ENCODE results near the gene KIF20A. TPM values are rescaled to one million over a fixed set of nuclear protein-coding genes. Genes with fewer than 3 reads are reported as not detected.

KIF20A gene
- 16.0 and 17.4 TPM in 2 replicates for polyA plus RNA-seq (2012; rRNA removed)
- polyA plus RNA-seq (2012; cell fraction: cytosol; rRNA removed), result 12.8 and 17.5 TPM in 2 replicates
- polyA plus RNA-seq (2012; cell fraction: nucleus; rRNA removed), result 10.1 and 19.3 TPM in 2 replicates

- Histone ChIP-seq H3K79me2 (ENCODE audit: insufficient read depth) (peaks cover 77% of the 10 kb centered on the region), H3K4me3 (ENCODE audit: low read depth in 2 of 2, low read length in 1 of 2) (peak within 1 kb of the TSS; percentile 81 to 90), H3K36me3 (replicated peaks in 1 of 2; ENCODE audit: control insufficient read depth in 1 of 2, insufficient read depth in 2 of 2, low read length in 1 of 2) (peaks cover 26 to 40% of the 10 kb centered on the region in 2 experiments), H3K9ac (peak within 1 kb of the TSS; percentile 94), H3K4me2 (peak within 1 kb of the TSS; percentile 95), H2AFZ (ENCODE audit: low read depth) (peak within 1 kb of the TSS; percentile 94), H3K27me3 (ENCODE audit: insufficient read depth) (no peaks in the 10 kb centered on the region), H3K9me2 (no peaks in the 10 kb centered on the region), H3F3A (replicated peaks; ENCODE audit: insufficient read depth) (peaks cover 9% of the 10 kb centered on the region), H3K9me3 (no peaks in the 10 kb centered on the region), H3K27ac (ENCODE audit: low read depth in 2 of 2, low read length in 1 of 2) (peak within 1 kb of the TSS; percentile 86 to 97), H3K4me1 (ENCODE audit: control insufficient read depth in 1 of 2, insufficient read depth in 2 of 2, low read depth in 1 of 2, low read length in 1 of 2) (peaks cover 0 to 13% of the 10 kb centered on the region in 2 experiments; a peak in 2 of 4 replicates), H4K20me1 (ENCODE audit: insufficient read depth) (peaks cover 6% of the 10 kb centered on the region; the same call in 1 of the 2 replicates)
- under 1% methylated on average over 29 of the region's 41 CpGs for WGBS (ENCODE audit: low lambda C conversion rate)
- ChIA-PET CTCF (interaction anchor here (0.9 to 2.6 kb wide), 19 partner anchors 9 to 348 kb away, joined by 3 to 13 read pairs (median 5); partner anchors contain the start of genes GFRA3 and KDM3B), POLR2A (interaction anchor here (0.8 to 1.2 kb wide), 3 partner anchors 63 to 174 kb away, joined by 3 to 4 read pairs (median 3); partner anchors contain the start of gene KDM3B)
- DNase-seq, result peak; percentile 87
- TF ChIP-seq RXRA (IDR thresholded peaks at IDR 0.05; ENCODE audit: borderline replicate concordance, low read depth) (no peak), GATA2 (CRISPR knock-in tag; IDR thresholded peaks at IDR 0.05) (no peak), CTCF (IDR thresholded peaks at IDR 0.05) (no peak), TEAD4 (IDR thresholded peaks at IDR 0.05; ENCODE audit: borderline replicate concordance, insufficient read depth) (no peak), RAD21 (IDR thresholded peaks at IDR 0.05; ENCODE audit: low read length) (no peak), EZH2phosphoT487 (IDR thresholded peaks at IDR 0.05; ENCODE audit: borderline replicate concordance, low read depth) (no peak), TCF12 (IDR thresholded peaks at IDR 0.05) (peak; percentile 15; the same call in 1 of the 2 replicates), EP300 (IDR thresholded peaks at IDR 0.05; ENCODE audit: borderline replicate concordance in 1 of 2, low read depth in 1 of 2, low read length in 1 of 2) (peak in 1 of 2 experiments; percentile 19; a peak in 1 of 4 replicates), MEF2A (IDR thresholded peaks at IDR 0.05; ENCODE audit: borderline replicate concordance, low read depth) (no peak), CHD2 (IDR thresholded peaks at IDR 0.05; ENCODE audit: low read length, partially characterized antibody) (peak; percentile 68), NRF1 (IDR thresholded peaks at IDR 0.05; ENCODE audit: low read depth, low read length) (no peak), NFIC (IDR thresholded peaks at IDR 0.05; ENCODE audit: borderline replicate concordance) (no peak), PBX3 (IDR thresholded peaks at IDR 0.05) (0 out of 2 replicates have a peak, but pooled peaks have one; percentile 3), YY1 (IDR thresholded peaks at IDR 0.05; ENCODE audit: low read depth) (peak; percentile 95), FOXM1 (IDR thresholded peaks at IDR 0.05; ENCODE audit: low read depth) (peak; percentile 99), USF1 (IDR thresholded peaks at IDR 0.05; ENCODE audit: borderline replicate concordance, low read depth) (no peak), TAF1 (IDR thresholded peaks at IDR 0.05; ENCODE audit: borderline replicate concordance, low read depth, low read length) (peak; percentile 95), FOXJ3 (CRISPR knock-in tag; IDR thresholded peaks at IDR 0.05) (no peak), POLR2AphosphoS5 (IDR thresholded peaks at IDR 0.05; ENCODE audit: low read depth, low read length) (peak; percentile 98), SIN3A (IDR thresholded peaks at IDR 0.05; ENCODE audit: borderline replicate concordance, low read depth, low read length) (peak; percentile 100), MXI1 (IDR thresholded peaks at IDR 0.05; ENCODE audit: low read depth, low read length) (peak; percentile 100), ELF1 (IDR thresholded peaks at IDR 0.05) (no peak), RFX5 (IDR thresholded peaks at IDR 0.05; ENCODE audit: low read length) (peak; percentile 66; the same call in 1 of the 2 replicates), GABPA (IDR thresholded peaks at IDR 0.05; ENCODE audit: low read depth) (peak; percentile 86), SMC3 (IDR thresholded peaks at IDR 0.05; ENCODE audit: low read depth, low read length) (no peak), JUND (IDR thresholded peaks at IDR 0.05) (no peak), IRF3 (IDR thresholded peaks at IDR 0.05; ENCODE audit: low read depth, low read length) (peak; percentile 58), USF2 (IDR thresholded peaks at IDR 0.05; ENCODE audit: borderline replicate concordance, low read depth, low read length) (no peak)
These were observed at the start of gene KIF20A, which contains the start of gene BRD8 for GRCh38 chr5:138178516-138179276. TSS of gene KIF20A (plus strand) at chr5:138179112. CDS start at chr5:138179681, 569 bp downstream. TSS of gene BRD8 (minus strand) at chr5:138178630. CDS start at chr5:138178614, 16 bp downstream.

Data from SK-N-SH (cell line).